ENCODE results near the gene STPG2. TPM values are rescaled to one million over a fixed set of nuclear protein-coding genes. Genes with fewer than 3 reads are reported as not detected.

Gene STPG2
- total and polyA plus RNA-seq, 10 of the 15 experiments (the other 5 are each of a cell fraction or from before 2014, with no cell fraction given) = 0.13 to 0.24 TPM; not detected in 8

- ChIA-PET POLR2A (no interaction called here), RAD21 (ENCODE audit: unreplicated experiment) (no interaction called here), SMC1A (ENCODE audit: uncharacterized antibody, unreplicated experiment) (no interaction called here), CTCF (no interaction called here)
- H3K36me3 ChIP-seq (ENCODE audit: control insufficient read depth in 2 of 2, insufficient read depth in 2 of 2, low read length in 1 of 2) = no peaks in the 10 kb centered on the region
- no peak overlapping the region for H3K9ac ChIP-seq (ENCODE audit: control insufficient read depth, insufficient read depth, low read length)
- H3K4me1 ChIP-seq (ENCODE audit: control insufficient read depth, insufficient read depth, low read length) = no peaks in the 10 kb centered on the region
- no peaks in the 10 kb centered on the region for H3K9me3 ChIP-seq (replicated peaks; ENCODE audit: control insufficient read depth, insufficient read depth, low read length)
- H3K4me2 ChIP-seq (ENCODE audit: control insufficient read depth, insufficient read depth) = no peak overlapping the region
- H3K27me3 ChIP-seq (replicated peaks in 1 of 2; ENCODE audit: control insufficient read depth in 2 of 2, insufficient read depth in 2 of 2, low read length in 1 of 2) = no peaks in the 10 kb centered on the region
- no peak overlapping the region for H3K27ac ChIP-seq (ENCODE audit: control insufficient read depth, insufficient read depth)
- no TSS peak for BruUV-seq (replicated peaks)
- H3K79me2 ChIP-seq (ENCODE audit: control insufficient read depth, insufficient read depth, low read length) = no peaks in the 10 kb centered on the region
- intact Hi-C loops (cut with micrococcal nuclease; ENCODE audit: unreplicated experiment) = no loop called here
- TF ChIP-seq, protein P1, sequence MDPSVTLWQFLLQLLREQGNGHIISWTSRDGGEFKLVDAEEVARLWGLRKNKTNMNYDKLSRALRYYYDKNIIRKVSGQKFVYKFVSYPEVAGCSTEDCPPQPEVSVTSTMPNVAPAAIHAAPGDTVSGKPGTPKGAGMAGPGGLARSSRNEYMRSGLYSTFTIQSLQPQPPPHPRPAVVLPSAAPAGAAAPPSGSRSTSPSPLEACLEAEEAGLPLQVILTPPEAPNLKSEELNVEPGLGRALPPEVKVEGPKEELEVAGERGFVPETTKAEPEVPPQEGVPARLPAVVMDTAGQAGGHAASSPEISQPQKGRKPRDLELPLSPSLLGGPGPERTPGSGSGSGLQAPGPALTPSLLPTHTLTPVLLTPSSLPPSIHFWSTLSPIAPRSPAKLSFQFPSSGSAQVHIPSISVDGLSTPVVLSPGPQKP (IDR thresholded peaks at IDR 0.05; ENCODE audit: low read depth, low read length) = no peak
- TF ChIP-seq PRDM15 (CRISPR knock-in tag; IDR thresholded peaks at IDR 0.05) (no peak), HSF1 (IDR thresholded peaks at IDR 0.05; ENCODE audit: low read depth, low read length) (no peak), E4F1 (IDR thresholded peaks at IDR 0.05; ENCODE audit: borderline replicate concordance, partially characterized antibody) (no peak), ZNF384 (IDR thresholded peaks at IDR 0.05; ENCODE audit: borderline replicate concordance, low read depth, low read length) (no peak), CTCF (IDR thresholded peaks at IDR 0.05 in 2 of 3, conservative IDR thresholded peaks at IDR 0.05 in 1 of 3; ENCODE audit: control insufficient read depth in 2 of 3, extremely low read depth in 1 of 3, insufficient read depth in 1 of 3, low read depth in 3 of 3, low read length in 3 of 3) (no peak), TBL1XR1 (IDR thresholded peaks at IDR 0.05; ENCODE audit: low read depth, low read length) (no peak), BRCA1 (IDR thresholded peaks at IDR 0.05; ENCODE audit: low read depth, low read length) (no peak), ESRRA (IDR thresholded peaks at IDR 0.05; ENCODE audit: low read length) (no peak), GATAD2B (conservative IDR thresholded peaks at IDR 0.05; ENCODE audit: low read depth) (no peak)
- DNase-seq (ENCODE audit: low read depth, low spot score) (no peak), FAIRE-seq (no peak), ATAC-seq (no peak)
- no peaks in the 10 kb centered on the region for H4K20me1 ChIP-seq (ENCODE audit: control insufficient read depth, insufficient read depth)
- in situ Hi-C loops (cut with MboI) = no loop called here
- no peak overlapping the region for H2AFZ ChIP-seq (ENCODE audit: control insufficient read depth, low read depth, low read length)
- H3K4me3 ChIP-seq = no peak overlapping the region
Observed at GRCh38 chr4:97585274-97585673, 558.0 kb downstream of the STPG2 start.
